ENCODE measurements around the gene SF3A1.
"Not testable (repeated sequence)": the region's sequence is repeated elsewhere in the genome, so short reads cannot be mapped to it uniquely, and the experiment has no call there.

SF3A1 gene

DNA sequence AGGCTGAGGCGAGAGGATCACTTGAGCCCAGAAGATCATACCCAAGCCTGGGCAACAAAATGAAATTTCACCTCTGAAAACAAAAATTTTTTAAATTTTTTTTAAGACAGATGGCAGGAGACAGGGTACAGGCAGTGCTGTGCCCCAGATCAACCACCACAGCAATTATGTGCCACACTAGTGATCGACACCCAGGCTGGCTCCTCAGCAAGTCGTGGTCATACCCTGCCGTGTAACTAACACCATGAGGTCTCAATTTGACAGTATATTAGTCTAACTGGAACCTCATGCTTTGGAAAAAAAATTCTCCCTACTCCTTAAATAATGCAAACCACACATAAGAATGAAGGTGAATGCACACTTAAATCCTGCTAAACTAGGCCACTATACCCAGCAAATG lies 8.3 kb downstream of the SF3A1 start:
- TF ChIP-seq, protein P1, sequence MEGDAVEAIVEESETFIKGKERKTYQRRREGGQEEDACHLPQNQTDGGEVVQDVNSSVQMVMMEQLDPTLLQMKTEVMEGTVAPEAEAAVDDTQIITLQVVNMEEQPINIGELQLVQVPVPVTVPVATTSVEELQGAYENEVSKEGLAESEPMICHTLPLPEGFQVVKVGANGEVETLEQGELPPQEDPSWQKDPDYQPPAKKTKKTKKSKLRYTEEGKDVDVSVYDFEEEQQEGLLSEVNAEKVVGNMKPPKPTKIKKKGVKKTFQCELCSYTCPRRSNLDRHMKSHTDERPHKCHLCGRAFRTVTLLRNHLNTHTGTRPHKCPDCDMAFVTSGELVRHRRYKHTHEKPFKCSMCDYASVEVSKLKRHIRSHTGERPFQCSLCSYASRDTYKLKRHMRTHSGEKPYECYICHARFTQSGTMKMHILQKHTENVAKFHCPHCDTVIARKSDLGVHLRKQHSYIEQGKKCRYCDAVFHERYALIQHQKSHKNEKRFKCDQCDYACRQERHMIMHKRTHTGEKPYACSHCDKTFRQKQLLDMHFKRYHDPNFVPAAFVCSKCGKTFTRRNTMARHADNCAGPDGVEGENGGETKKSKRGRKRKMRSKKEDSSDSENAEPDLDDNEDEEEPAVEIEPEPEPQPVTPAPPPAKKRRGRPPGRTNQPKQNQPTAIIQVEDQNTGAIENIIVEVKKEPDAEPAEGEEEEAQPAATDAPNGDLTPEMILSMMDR (IDR thresholded peaks at IDR 0.05; ENCODE audit: low read length, missing control alignments), result no peak
- H3K4me3 ChIP-seq (replicated peaks; ENCODE audit: low read depth, low read length), result no peak overlapping the region
- DNase-seq (ENCODE audit: low read depth), result no peak

DNA sequence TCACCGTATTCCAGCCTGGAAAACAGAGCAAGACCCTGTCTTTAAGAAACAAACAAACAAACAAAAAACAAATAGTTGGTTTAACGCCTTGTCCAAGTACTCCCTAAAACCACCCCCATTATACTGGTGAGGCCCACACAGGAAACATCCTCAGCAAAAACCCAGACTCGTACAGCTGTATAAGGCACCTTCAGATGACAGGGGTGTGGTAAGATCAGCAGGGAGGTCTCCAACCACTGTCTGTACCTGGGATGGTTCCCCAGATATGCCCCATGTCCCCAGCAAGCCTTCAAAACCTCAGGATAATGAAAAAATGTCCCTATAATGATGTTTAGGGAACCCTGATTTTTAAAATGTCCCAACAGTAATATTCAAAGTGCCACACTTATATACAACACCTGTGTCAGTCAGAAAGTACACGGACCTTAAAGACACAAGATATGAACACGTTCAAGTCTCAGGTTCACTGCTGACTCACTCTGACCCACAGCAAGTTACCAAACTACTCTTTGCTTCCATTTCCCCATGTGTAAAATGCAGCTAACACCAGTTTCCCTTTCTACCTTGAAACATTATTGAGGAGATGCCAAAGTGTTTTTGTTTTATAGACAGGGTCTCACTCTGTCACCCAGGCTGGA lies 9.3 kb downstream of the SF3A1 start:
- H3K4me3 ChIP-seq (replicated peaks; ENCODE audit: low read depth, low read length), result no peak overlapping the region
- TF ChIP-seq, protein P1 (IDR thresholded peaks at IDR 0.05; ENCODE audit: low read length, missing control alignments), result no peak
- no peak for DNase-seq (ENCODE audit: low read depth)

DNA sequence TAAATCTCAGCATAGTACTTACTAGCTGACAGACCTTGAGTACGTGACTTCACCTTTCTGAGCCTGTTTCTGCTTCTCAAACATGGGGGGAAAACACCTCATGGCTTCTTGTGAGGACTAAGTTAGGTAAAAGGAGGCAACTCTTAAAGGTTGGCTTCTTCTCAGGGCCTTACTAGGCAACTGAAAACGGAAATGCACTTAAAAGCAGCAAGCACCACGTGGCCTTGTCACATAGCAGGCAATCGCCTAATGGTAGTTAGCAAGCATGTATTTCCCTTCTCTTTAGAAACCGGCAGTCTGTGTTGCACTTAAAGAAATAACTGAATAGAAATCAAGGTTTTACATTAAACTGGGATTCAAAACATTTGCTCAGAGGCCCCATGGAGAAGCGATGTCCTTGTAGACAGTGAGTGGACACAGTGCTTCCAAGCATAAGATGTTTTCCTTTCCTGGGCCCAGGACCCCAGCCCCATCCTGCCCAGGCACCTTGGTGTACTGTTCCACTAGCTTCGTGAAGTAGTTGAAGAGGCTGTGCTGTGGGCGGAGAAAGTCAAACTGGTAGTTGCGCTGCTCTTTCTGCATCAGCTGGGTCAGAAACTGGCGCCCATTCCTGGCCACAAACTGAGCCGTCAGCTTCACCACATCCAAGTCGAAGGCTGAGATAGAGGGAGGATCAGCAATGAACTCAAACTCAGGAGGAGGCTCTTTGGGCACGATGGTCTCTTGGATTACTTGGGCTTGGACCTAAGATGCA lies 12.1 kb downstream of the SF3A1 start:
- no peak overlapping the region for H3K4me3 ChIP-seq (replicated peaks; ENCODE audit: low read depth, low read length)
- TF ChIP-seq, protein P1 (IDR thresholded peaks at IDR 0.05; ENCODE audit: low read length, missing control alignments), result no peak
- DNase-seq (ENCODE audit: low read depth), result no peak

DNA sequence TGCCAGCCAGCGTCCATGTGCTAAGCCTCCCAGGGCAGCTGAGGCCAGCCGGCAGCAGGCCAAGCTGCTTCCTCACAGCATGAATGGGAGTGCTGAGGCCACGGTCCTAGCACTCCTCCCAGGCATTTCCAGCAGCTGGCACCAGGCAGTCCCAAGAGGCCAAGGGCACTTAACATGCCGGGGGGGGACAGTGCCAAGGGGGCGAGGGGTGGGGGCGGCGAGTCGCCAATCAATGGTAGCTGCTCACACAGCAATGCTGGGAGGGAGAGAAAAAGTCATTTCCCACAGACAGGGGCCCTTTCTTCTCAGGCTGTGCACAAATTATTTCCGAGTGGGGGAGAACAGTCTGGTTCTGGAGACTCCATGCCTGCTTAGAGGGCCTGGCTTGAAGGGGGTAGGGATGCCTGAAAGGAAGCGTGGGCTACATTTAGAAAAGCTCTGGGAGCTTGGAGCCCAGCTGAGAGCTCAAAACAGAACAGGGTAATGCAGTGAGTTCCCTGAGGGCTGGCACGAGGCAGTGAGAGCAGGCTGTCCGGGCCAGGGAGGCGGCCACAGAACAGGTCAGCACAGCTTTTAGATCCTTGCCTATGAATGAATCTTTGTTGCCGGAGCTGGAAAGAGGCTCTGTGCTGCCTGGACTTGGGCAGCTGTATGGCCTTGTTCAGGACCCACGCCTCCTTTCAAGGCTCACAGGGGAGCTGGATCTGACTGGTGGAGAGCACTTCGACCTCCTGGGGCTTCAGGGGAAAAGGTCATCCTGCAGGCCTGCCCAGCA lies 15.6 kb downstream of the SF3A1 start:
- H3K4me3 ChIP-seq (replicated peaks; ENCODE audit: low read depth, low read length), result no peak overlapping the region
- DNase-seq (ENCODE audit: low read depth), result no peak
- TF ChIP-seq, protein P1 (IDR thresholded peaks at IDR 0.05; ENCODE audit: low read length, missing control alignments), result no peak

DNA sequence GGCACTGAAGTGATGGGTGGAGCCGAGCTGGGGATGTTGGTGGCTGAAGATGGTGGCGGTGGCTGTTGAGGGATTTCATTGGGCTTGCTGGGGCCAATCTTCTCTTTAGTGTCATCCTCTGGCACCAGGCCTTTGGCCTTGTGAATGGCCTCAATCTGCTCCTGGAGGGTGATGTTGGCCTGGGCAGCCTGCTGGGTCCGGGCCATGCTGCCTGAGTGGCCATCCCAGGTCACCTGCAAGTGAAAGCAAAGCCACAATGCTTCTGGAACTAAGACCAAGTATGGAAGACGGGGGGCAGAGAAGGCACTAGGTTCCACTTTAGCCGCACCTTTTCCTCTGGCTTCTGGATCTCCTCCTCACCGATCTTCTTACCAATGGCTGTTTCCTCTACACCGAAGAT lies 17.9 kb downstream of the SF3A1 start:
- no peak overlapping the region for H3K4me3 ChIP-seq (replicated peaks; ENCODE audit: low read depth, low read length)
- no peak for DNase-seq (ENCODE audit: low read depth)
- TF ChIP-seq, protein P1 (IDR thresholded peaks at IDR 0.05; ENCODE audit: low read length, missing control alignments), result no peak

DNA sequence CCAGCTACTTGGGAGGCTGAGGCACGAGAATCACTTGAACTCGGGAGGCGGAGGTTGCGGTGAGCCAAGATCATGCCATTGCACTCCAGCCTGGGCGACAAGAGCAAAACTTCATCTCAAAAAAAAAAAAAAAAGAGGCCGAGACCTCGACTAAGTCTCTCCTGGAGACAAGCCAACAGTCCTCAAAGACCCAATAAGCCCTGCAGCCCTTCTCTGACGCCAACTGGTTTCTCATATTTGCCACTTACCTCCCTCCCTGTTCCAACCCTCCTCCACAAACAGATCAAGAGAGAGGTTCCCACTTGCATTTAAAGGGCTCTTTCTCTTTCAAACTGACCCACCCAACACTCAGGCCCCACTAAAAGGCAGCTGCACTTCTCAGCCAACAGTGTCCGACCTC lies 18.4 kb downstream of the SF3A1 start:
- not testable (repeated sequence) for H3K4me3 ChIP-seq (replicated peaks; ENCODE audit: low read depth, low read length); DNase-seq (ENCODE audit: low read depth)

DNA sequence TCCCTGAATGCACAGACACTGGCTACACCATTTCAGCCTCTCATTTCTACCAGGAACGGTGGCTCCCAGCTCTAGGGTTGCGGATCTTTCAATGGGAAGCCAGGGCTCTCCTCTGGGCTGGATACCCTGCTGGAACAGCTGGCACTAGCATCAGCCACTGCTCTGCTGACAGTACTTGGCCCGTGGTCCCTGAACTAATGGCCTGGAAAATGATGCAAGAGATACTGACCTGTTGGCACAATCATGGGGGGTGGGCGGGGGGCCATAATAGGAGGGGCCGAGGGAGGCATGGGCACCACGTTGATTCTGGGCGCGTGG lies 19.3 kb downstream of the SF3A1 start:
- TF ChIP-seq, protein P1 (IDR thresholded peaks at IDR 0.05; ENCODE audit: low read length, missing control alignments), result no peak
- no peak for DNase-seq (ENCODE audit: low read depth)

More for the DNA sequence above, 19.3 kb downstream of the SF3A1 start:
- no peak overlapping the region for H3K4me3 ChIP-seq (replicated peaks; ENCODE audit: low read depth, low read length)
